ENCODE data around the gene PDIA5.

PDIA5 gene

DNA sequence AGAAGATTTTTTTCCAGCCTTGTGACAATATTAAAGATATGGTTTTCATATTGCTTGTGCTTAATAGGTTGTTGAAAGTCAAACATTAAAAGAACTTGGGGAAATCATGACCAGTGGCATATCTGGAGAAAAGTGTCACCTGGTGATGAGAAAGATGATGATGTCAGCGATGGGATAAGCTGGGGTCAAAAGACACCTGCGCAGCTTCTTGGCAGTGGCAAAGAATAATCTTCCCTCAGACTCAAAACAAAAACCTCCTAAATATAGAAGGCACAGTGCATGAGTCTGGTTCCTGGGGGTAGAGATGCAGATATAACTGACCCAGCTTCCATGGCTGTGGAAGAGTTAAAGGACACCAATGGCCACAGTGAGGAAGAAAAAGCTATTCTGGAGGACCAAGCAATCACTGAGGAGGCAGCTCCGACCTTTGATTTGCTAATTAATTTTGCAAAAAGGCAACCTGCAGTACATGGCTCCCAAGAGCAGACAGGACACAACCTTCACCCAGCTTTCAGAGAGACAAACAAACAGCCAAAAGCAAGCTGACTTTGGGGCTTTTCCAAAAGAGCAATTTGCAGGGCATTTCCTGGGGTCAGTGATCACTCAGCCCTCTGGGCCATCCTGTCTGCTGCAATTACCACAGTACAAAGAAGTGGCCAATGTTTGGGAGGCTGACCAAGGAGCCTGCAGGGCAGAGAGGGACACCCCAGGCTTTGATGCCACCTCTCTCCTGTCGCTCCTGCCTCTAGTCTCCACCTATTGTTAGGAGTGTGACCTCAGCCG lies 21.7 kb upstream of the PDIA5 start:
- Histone ChIP-seq H3K27ac (ENCODE audit: low read length) (no peak overlapping the region), H3K36me3 (ENCODE audit: control insufficient read depth in 1 of 2, insufficient read depth in 2 of 2, low read length in 2 of 2) (no peaks in the 10 kb centered on the region), H3K4me3 (ENCODE audit: low read depth in 1 of 2, low read length in 2 of 2) (no peak overlapping the region), H3K27me3 (ENCODE audit: low read depth, low read length) (no peaks in the 10 kb centered on the region), H3K4me1 (ENCODE audit: control insufficient read depth in 1 of 2, insufficient read depth in 2 of 2, low read length in 2 of 2) (no peaks in the 10 kb centered on the region), H3K9me3 (ENCODE audit: control insufficient read depth in 1 of 2, low read length in 2 of 2) (no peaks in the 10 kb centered on the region)

DNA sequence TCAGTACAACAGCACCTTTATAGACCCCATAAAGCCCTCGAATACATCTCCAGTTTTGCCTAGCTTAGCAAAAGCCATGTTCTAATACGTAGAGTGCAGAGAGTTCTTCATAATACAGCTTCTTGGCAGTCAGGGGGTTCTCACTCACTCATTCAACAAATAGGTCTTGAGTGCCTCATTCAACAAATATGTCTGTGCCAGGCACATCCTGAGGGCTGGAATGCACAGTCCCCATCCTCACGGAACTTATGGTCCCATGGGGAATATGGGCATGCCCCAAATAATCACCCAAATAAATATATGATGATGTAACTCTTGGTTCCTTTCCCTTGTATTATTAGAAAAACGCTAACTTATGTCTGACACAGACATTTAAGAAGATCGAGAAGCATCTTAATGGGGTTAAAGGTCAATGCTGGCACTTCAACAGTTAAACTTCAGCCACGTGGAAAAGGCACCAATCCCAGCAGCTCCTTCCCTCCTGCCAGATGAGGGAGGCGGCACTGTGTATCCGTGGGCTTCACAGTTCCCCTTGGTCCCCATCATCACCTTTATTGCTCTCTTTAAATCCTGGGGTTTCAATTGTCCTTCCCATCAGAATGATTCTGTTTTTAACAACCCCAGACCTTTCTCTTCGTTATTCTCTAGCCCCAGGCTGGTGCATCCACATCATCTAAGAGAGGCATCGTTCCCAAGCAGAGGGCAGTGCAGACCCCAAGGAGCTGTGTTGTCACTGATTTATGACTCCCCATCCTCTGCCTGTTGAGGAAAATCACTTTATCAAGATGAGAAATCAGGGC lies 20.4 kb upstream of the PDIA5 start:
- Histone ChIP-seq H3K36me3 (ENCODE audit: control insufficient read depth in 1 of 2, insufficient read depth in 2 of 2, low read length in 2 of 2) (no peaks in the 10 kb centered on the region), H3K27me3 (ENCODE audit: low read depth, low read length) (no peaks in the 10 kb centered on the region), H3K27ac (ENCODE audit: low read length) (no peak overlapping the region), H3K4me1 (ENCODE audit: control insufficient read depth in 1 of 2, insufficient read depth in 2 of 2, low read length in 2 of 2) (no peaks in the 10 kb centered on the region), H3K4me3 (ENCODE audit: low read depth in 1 of 2, low read length in 2 of 2) (no peak overlapping the region), H3K9me3 (ENCODE audit: control insufficient read depth in 1 of 2, low read length in 2 of 2) (no peaks in the 10 kb centered on the region)

DNA sequence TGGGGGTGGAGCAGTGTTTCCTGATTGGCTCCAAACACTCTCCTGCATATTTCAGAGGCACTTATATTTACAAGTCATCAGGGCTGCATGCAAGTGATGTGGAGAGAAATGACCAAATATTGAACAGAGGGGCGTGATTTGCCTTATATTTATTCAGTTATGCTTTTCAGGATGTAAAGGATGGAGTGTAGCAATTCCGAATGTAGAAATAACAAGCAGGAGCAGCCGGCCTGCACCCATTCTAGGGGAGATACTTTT lies 19.8 kb upstream of the PDIA5 start:
- Histone ChIP-seq H3K4me1 (ENCODE audit: control insufficient read depth in 1 of 2, insufficient read depth in 2 of 2, low read length in 2 of 2) (no peaks in the 10 kb centered on the region), H3K9me3 (ENCODE audit: control insufficient read depth in 1 of 2, low read length in 2 of 2) (no peaks in the 10 kb centered on the region), H3K4me3 (ENCODE audit: low read depth in 1 of 2, low read length in 2 of 2) (no peak overlapping the region), H3K27me3 (ENCODE audit: low read depth, low read length) (no peaks in the 10 kb centered on the region), H3K36me3 (ENCODE audit: control insufficient read depth in 1 of 2, insufficient read depth in 2 of 2, low read length in 2 of 2) (no peaks in the 10 kb centered on the region), H3K27ac (ENCODE audit: low read length) (no peak overlapping the region)

DNA sequence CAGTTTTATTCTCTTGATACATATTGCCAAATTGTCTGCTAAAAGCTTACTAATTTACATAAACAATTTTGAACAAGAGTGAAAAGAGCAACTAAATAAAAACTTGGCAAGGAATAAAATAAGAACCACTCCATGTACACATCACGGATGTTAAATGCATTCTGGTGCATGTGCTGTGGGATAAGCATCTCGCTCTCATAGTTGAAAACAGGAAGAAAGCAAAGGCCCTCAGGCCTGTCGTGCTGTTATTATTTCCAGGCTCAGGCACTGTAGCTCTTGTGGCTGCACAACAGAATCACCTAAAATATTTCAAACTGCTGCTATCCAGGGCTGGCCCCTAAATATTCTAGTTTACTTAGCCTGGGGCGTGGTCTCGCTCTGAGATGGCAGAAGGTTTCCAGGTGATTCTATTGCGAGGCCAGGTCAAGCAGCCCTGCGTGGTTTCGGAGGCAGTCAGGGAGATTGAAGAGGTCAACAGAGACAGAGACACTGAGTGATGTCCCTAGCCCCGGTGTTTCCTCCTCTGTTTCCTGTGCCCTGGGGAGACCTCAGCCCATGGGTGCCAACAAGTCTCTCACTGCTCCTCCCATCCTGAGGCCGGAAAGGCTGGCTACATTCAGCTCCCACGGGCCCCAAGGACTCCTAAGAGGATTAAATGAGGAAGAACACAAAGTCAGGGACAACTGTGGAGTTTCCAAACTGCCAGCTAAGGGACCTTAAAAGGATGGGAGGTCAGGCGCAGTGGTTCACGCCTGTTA lies 18.2 kb upstream of the PDIA5 start:
- H3K27me3 ChIP-seq (ENCODE audit: low read depth, low read length), result no peaks in the 10 kb centered on the region
- no peaks in the 10 kb centered on the region for H3K36me3 ChIP-seq (ENCODE audit: control insufficient read depth in 1 of 2, insufficient read depth in 2 of 2, low read length in 2 of 2)
- H3K27ac ChIP-seq (ENCODE audit: low read length), result no peak overlapping the region
- H3K4me3 ChIP-seq (ENCODE audit: low read depth in 1 of 2, low read length in 2 of 2), result no peak overlapping the region
- H3K9me3 ChIP-seq (ENCODE audit: control insufficient read depth in 1 of 2, low read length in 2 of 2), result no peaks in the 10 kb centered on the region
- no peaks in the 10 kb centered on the region for H3K4me1 ChIP-seq (ENCODE audit: control insufficient read depth in 1 of 2, insufficient read depth in 2 of 2, low read length in 2 of 2)

DNA sequence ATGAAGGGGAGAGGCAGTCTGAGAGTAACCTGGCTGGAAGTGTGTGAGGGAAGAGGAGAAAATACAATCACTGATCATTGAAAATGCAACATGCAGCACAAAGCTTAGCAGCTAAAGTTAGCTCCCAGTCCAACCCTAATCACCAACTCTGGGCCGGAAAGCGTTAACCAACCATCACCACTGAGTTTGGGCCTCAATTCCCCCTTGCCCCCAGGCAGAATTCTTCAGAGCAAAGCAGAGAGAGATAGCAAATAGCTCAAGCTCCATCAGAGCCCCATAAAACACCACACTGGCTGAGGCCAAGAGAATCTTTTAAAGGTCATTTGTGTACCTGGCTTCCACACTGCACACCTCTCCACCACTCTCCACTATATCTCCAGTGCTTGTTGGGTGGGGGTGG lies 16.2 kb upstream of the PDIA5 start:
- Histone ChIP-seq H3K4me1 (ENCODE audit: control insufficient read depth in 1 of 2, insufficient read depth in 2 of 2, low read length in 2 of 2) (no peaks in the 10 kb centered on the region), H3K9me3 (ENCODE audit: control insufficient read depth in 1 of 2, low read length in 2 of 2) (no peaks in the 10 kb centered on the region)

DNA sequence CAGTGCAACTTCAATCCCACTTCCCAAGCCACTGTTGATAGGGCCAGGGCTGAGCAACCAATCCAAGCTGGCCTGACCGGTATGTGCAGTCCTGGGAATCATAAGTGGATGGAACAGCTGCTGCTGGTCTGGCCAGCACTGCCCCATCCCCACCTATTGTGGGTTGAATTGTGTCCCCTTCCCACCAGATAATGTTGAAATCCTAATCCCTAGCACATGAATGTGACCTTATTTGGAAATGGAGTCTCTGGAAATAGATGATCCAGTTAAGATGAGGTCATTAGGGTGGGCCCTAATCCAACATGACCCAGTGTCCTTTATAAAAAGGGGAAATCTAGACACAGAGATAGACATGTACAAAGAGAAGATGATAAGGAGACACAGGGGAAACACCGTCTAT lies 13.7 kb upstream of the PDIA5 start:
- H3K4me1 ChIP-seq (ENCODE audit: control insufficient read depth in 1 of 2, insufficient read depth in 2 of 2, low read length in 2 of 2), result no peaks in the 10 kb centered on the region
- H3K27ac ChIP-seq (ENCODE audit: low read length), result no peak overlapping the region
- no peak overlapping the region for H3K4me3 ChIP-seq (ENCODE audit: low read depth in 1 of 2, low read length in 2 of 2)
- H3K27me3 ChIP-seq (ENCODE audit: low read depth, low read length), result no peaks in the 10 kb centered on the region
- H3K36me3 ChIP-seq (ENCODE audit: control insufficient read depth in 1 of 2, insufficient read depth in 2 of 2, low read length in 2 of 2), result no peaks in the 10 kb centered on the region
- H3K9me3 ChIP-seq (ENCODE audit: control insufficient read depth in 1 of 2, low read length in 2 of 2), result no peaks in the 10 kb centered on the region

More for the DNA sequence above, 16.2 kb upstream of the PDIA5 start:
- Histone ChIP-seq H3K4me3 (ENCODE audit: low read depth in 1 of 2, low read length in 2 of 2) (no peak overlapping the region), H3K27ac (ENCODE audit: low read length) (no peak overlapping the region), H3K36me3 (ENCODE audit: control insufficient read depth in 1 of 2, insufficient read depth in 2 of 2, low read length in 2 of 2) (no peaks in the 10 kb centered on the region), H3K27me3 (ENCODE audit: low read depth, low read length) (no peaks in the 10 kb centered on the region)

DNA sequence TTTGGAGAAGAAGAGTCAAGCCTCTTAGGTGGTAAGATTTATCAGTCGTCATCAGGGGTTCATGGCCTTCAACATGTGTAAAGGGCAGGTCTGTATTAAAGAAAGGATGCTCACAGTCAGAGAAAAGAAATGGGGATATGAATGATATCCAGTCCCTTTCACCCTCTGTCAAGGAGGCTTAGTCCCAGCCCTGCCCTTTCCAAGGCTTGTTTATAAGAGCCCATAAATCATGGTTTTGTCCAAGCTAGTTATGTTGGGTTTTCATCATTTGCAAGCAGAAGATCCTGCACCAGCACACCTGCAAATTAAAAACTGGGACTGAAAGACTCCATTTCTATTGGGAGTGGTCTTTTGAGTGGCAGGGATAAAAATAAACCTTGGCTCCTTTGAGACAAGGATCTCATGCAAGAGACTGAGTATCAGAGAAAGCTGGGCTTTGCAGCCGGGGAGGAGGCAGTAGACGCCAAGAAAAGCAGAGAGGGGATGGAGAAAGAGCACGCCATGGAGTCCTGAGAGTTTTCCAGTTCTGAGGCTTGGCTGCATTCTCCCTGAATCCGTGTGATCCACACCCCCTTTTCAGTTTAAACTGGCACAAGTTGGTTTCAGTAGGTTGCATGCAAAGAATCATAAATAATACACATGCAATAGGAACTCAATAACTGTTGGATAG lies 12.6 kb upstream of the PDIA5 start:
- Histone ChIP-seq H3K27ac (ENCODE audit: low read length) (no peak overlapping the region), H3K27me3 (ENCODE audit: low read depth, low read length) (no peaks in the 10 kb centered on the region), H3K36me3 (ENCODE audit: control insufficient read depth in 1 of 2, insufficient read depth in 2 of 2, low read length in 2 of 2) (no peaks in the 10 kb centered on the region), H3K4me3 (ENCODE audit: low read depth in 1 of 2, low read length in 2 of 2) (no peak overlapping the region), H3K9me3 (ENCODE audit: control insufficient read depth in 1 of 2, low read length in 2 of 2) (no peaks in the 10 kb centered on the region), H3K4me1 (ENCODE audit: control insufficient read depth in 1 of 2, insufficient read depth in 2 of 2, low read length in 2 of 2) (no peaks in the 10 kb centered on the region)

DNA sequence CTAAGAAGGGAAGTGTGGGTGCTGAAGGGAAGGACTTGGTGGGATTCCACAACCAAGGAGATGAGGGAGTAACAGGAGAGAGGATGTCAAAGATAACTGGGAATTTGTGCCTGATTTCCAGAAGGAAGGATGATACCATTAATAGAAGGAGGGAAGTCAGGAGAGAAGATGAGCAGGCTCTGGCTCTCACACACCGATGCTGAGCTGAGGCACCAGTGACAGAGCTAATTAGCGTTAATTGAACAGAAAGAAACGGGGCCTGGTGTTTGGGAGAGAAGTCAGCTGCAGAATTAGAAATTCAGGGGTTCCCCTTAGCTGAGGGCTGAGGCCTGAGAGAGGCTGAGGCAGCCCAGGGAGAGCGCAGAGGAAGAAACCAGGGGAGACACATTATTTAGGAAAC lies 11.9 kb upstream of the PDIA5 start:
- Histone ChIP-seq H3K9me3 (ENCODE audit: control insufficient read depth in 1 of 2, low read length in 2 of 2) (no peaks in the 10 kb centered on the region), H3K36me3 (ENCODE audit: control insufficient read depth in 1 of 2, insufficient read depth in 2 of 2, low read length in 2 of 2) (no peaks in the 10 kb centered on the region), H3K4me1 (ENCODE audit: control insufficient read depth in 1 of 2, insufficient read depth in 2 of 2, low read length in 2 of 2) (no peaks in the 10 kb centered on the region), H3K27ac (ENCODE audit: low read length) (no peak overlapping the region), H3K4me3 (ENCODE audit: low read depth in 1 of 2, low read length in 2 of 2) (no peak overlapping the region), H3K27me3 (ENCODE audit: low read depth, low read length) (no peaks in the 10 kb centered on the region)

DNA sequence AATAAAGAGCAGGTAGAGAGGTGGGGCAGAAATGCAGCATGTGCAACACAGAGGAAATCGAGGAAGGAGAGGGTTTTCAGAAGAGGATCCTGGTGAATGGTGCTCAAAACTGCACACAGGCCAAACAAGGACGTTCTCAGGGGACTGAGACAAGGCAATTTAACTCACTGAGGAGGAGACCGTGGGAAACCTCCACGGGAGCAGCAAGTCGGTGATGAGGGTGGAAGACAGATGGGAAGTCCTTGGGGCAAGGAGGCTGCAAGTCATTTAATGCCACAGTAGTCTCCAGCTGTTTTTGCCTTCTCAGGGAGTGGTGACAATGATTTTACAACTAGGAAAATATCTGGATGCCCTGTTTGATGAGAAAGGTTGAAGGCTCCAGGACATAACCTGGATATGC lies 11.5 kb upstream of the PDIA5 start:
- H3K4me3 ChIP-seq (ENCODE audit: low read depth in 1 of 2, low read length in 2 of 2), result no peak overlapping the region
- H3K36me3 ChIP-seq (ENCODE audit: control insufficient read depth in 1 of 2, insufficient read depth in 2 of 2, low read length in 2 of 2), result no peaks in the 10 kb centered on the region
- no peaks in the 10 kb centered on the region for H3K9me3 ChIP-seq (ENCODE audit: control insufficient read depth in 1 of 2, low read length in 2 of 2)
- H3K27me3 ChIP-seq (ENCODE audit: low read depth, low read length), result no peaks in the 10 kb centered on the region
- no peak overlapping the region for H3K27ac ChIP-seq (ENCODE audit: low read length)
- no peaks in the 10 kb centered on the region for H3K4me1 ChIP-seq (ENCODE audit: control insufficient read depth in 1 of 2, insufficient read depth in 2 of 2, low read length in 2 of 2)

DNA sequence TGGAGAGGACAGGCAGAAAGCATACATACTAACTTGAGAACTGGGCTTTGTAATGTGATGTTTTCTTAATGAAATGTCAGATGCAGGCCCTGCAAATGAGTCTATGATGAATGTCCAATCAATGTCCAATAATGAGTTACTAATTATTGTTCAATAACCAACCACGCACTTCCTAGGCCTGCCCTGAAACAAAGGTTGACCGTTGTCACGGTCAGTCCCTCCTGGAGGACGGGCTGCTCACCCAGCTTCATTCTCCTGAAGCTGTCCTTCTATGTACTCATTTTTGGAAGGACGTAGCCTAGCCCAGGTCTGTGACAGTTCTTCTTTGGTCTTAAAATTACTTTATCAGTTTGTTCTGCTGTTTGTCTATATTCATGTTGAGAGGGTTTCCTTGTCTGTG lies 8.3 kb upstream of the PDIA5 start:
- H3K4me3 ChIP-seq (ENCODE audit: low read depth in 1 of 2, low read length in 2 of 2), result no peak overlapping the region
- no peaks in the 10 kb centered on the region for H3K27me3 ChIP-seq (ENCODE audit: low read depth, low read length)
- no peaks in the 10 kb centered on the region for H3K4me1 ChIP-seq (ENCODE audit: control insufficient read depth in 1 of 2, insufficient read depth in 2 of 2, low read length in 2 of 2)
- no peak overlapping the region for H3K27ac ChIP-seq (ENCODE audit: low read length)
- no peaks in the 10 kb centered on the region for H3K36me3 ChIP-seq (ENCODE audit: control insufficient read depth in 1 of 2, insufficient read depth in 2 of 2, low read length in 2 of 2)
- H3K9me3 ChIP-seq (ENCODE audit: control insufficient read depth in 1 of 2, low read length in 2 of 2), result no peaks in the 10 kb centered on the region

DNA sequence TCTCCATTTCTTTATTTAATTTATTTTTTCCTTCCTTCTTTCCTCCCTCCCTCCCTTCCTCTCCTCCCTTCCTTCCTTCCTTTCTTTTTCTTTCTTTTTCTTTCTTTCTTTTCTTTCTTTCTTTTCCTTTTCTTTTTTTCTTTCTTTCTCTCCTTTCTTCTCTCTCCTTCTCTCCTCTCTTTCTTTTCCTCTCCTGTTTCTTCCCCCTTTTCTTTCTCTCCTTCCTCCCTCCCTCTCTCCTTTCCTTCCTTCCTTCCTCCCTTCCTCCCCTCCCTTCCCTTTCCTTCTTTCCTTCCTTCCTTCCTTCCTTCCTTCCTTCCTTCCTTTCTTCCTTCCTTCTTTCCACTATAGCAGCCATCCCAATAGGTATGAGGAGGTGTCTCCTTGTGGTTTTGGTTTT lies 6.8 kb upstream of the PDIA5 start:
- Histone ChIP-seq H3K36me3 (ENCODE audit: control insufficient read depth in 1 of 2, insufficient read depth in 2 of 2, low read length in 2 of 2) (no peaks in the 10 kb centered on the region), H3K27me3 (ENCODE audit: low read depth, low read length) (no peaks in the 10 kb centered on the region), H3K27ac (ENCODE audit: low read length) (no peak overlapping the region), H3K4me1 (ENCODE audit: control insufficient read depth in 1 of 2, insufficient read depth in 2 of 2, low read length in 2 of 2) (no peaks in the 10 kb centered on the region), H3K9me3 (ENCODE audit: control insufficient read depth in 1 of 2, low read length in 2 of 2) (no peaks in the 10 kb centered on the region), H3K4me3 (ENCODE audit: low read depth in 1 of 2, low read length in 2 of 2) (no peak overlapping the region)

Measured in muscle layer of duodenum (tissue), 2 donors.